ENCODE data around the gene OTOGL.
"Not testable (repeated sequence)": the region's sequence is repeated elsewhere in the genome, so short reads cannot be mapped to it uniquely, and the experiment has no call there.

OTOGL gene

DNA sequence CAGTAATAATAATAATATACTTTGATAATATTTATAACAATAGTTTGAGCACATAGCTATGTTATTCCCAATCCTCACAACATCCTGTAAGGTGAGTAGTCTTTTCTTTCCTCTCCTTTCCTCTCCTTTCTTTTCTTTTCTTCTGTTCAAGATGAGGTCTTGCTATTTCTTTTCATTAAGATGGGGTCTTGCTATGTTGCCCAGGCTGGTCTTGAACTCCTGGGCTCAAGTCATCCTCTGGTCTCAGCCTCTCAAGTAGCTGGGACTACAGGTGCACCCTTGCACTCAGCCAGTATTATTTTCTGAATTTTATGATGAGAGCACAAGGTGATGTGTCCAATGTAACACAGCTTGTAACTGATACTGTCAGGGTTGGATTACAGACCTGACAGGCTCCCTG lies 134.6 kb downstream of the OTOGL start:
- DNase-seq: no peak

DNA sequence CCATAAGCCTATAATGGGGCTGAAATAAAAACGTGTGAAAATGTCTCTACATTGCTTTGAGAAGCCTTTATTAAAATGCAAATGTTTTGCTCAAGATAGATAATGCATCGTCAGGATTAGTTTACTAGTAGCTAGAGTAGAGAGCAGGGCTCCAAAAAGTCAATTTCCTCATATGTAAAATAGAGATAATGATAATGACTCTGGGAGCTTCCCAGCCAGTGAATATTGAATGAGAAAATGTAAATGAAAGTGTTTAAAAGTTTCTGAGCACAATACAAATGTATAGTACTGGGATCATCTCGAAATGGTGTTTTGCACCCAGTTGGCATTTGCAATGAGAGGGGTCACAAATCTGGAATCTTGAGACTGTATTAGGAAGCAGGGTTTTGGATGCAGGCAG lies 135.3 kb downstream of the OTOGL start:
- no peak for DNase-seq

DNA sequence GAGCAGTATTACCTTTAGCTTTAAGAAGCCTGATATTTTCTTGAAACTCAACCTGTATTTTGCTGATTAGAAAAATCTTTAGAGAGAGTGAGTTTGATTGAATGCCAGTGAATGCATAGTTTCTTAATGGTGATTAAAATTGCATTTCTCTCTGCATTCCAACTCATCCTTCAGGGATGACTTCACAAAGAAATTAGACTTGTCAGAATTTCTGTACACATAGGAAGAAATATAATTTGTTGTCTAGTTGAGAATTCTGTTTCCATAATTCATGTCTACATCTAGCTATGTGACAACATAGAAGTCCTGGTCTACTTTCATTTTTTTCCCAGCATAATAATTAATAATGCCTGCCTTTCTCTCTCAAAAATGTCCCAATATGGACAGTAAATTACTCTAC lies 136.6 kb downstream of the OTOGL start:
- DNase-seq: peak; percentile 34

DNA sequence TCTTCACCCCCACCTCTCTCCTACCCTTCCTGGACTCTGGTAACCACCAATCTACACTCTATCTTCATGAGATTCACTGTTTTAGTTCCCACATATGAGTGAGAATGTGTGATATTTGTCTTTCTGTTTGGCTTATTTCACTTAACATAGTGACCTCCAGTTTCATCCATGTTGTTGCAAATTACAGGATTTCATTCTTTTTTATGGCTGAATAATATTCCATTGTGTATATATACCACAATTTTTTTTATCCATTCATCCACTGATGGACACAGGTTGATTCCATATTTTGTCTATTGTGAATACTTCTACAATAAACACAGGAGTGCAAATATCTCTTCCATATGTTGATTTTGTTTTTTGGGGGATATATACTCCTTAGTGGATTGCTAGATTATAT lies 140.5 kb downstream of the OTOGL start:
- DNase-seq: no peak

DNA sequence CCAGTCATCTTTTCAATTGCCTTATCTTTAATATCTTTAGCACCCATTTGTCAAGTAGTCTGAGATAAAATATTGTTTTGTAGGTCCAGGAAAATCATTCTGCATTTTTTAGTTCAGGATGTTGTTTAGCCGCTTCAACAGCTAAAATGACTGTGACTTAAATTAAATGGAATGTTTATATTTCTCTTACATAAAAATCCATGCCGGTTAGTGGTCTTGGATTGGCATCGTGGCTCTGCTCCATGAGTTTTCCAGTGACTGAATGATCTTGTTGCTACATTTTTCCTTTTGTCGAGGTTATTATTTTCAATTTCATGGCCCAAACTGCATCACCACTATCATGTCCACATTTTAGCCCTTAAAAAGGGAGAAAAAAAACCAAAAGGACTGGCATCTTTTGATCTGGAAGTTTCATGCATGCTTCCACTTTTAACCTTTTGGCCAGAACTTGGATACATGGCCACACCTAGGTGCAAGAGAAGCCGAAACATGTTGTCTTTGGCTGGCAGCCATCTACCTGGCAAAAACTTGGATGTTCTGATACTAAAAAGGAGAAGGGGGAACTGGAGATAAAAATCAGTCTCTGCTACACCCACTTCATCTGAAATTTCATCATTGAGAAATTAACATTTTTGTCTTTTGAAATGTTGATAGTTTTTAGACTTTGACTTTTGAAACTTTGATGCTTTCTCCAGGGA lies 142.4 kb downstream of the OTOGL start:
- peak; percentile 82 for DNase-seq

DNA sequence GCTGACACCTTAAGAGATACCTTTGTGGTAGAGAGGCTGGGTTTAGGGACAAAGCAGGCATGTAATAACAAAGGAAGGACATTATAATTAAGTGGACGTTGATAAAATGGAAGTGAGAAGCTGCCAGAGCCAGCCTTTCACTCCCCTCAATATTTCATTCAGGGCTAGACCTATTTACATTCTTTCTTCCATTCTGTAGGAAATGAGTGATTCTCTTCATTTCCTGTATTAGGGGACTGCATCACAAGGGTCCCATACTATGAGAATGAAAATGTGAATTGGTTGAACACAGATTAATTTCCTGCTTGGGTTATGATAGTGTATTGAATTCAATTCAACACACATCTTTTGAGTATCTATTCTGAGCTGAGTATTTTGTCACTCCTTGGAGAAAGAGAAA lies 143.0 kb downstream of the OTOGL start:
- peak; percentile 11 for DNase-seq

DNA sequence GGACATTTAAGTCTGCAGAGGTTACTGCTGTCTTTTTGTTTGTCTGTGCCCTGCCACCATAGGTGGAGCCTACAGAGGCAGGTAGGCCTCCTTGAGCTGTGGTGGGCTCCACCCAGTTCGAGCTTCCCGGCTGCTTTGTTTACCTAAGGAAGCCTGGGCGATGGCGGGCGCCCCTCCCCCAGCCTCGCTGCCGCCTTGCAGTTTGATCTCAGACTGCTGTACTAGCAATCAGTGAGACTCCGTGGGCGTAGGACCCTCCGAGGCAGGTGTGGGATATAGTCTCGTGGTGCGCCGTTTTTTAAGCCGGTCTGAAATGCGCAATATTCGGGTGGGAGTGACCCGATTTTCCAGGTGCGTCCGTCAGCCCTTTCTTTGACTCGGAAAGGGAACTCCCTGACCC lies 150.2 kb downstream of the OTOGL start:
- DNase-seq: not testable (repeated sequence)

DNA sequence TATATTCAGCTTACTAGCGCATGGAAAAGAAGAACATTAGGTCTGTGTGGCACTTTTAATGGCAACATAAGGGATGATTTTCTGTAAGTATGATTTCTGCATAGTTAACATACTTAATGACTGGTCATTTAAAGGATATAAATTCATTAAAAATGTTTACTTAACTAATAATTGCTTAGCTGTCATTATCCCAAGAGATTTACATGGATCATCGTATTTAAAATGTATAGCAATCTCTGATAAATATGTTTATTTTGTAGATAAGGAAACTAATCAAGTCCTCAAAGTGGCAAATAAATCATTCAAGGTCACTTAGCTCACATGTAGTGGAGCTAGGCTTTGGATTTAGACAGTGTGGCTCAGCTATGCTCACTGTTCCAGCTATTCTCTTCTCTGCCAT lies 158.6 kb downstream of the OTOGL start:
- no peak for DNase-seq

DNA sequence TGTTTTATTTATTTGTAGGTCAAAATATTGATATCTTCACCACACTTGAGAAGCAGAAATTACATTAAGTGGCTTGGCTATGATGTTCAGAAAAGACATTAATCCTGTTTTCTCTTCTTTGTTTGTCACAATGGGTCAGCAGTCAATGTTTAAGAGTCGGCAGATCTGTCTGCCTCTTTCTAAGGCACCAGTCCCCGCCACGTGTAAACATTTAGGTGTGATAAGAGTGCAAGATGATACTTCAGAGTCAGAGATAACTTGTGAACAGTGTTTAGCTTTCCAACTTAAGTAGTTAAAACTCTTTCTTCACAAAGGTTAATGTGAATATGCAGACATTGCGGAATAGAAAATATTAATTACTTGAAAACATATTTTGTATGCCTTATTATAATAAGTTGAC lies 160.9 kb downstream of the OTOGL start:
- no peak for DNase-seq

DNA sequence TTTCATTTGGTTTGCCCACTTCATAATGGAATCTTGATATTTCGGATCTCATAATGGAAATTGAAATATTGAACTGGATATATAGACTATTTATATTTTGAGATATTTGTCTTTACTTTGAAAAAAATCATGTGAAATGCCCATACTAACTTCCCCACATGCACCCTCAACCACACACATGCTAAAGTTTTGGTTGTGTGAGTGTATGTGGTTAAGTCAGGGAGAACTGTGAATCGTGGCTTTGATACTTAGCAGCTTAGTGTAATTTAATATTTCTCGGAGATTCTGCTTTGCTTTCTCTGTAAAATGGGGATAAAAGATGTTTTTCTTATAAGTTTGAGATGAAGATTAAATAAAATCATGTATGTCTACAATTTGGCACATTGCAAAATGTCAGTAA lies 162.1 kb downstream of the OTOGL start:
- DNase-seq: no peak

DNA sequence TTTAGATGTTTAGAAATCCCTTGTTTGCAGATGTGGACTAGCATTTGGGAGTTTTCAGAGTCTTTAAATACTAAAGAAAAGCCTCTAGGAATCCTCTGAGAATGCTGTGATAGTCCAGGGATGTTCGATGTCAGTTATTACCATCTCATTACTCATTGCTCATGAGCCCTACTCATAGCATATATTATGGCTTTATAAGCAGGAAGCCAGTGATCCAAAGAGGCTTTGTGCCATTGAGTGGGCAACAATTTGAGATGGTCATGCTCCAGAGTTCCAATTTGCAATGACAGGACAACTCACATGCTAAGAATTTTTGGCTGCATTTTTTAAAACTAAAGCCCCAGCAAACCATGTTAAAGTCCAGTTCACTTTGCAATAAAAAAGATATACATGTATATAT lies 163.0 kb downstream of the OTOGL start:
- DNase-seq: peak; percentile 59

DNA sequence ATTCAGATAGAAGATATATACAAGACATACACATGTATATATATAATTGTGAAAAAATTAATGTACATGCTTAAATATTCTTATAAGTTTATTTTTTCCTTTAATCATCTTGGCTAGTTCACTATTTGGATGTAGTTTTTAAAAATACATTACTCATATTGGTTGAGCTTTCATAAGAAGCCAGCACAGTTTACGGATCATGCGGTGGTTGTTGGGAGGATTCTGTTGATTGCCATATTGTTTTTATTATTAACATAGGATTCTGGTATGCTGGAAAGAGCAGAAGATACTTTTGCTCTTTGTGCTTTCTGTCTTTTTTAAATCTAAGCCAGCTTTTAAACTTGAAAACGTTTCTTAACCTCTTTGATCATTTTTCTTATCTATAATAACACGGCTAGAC lies 163.4 kb downstream of the OTOGL start:
- peak; percentile 28 for DNase-seq

DNA sequence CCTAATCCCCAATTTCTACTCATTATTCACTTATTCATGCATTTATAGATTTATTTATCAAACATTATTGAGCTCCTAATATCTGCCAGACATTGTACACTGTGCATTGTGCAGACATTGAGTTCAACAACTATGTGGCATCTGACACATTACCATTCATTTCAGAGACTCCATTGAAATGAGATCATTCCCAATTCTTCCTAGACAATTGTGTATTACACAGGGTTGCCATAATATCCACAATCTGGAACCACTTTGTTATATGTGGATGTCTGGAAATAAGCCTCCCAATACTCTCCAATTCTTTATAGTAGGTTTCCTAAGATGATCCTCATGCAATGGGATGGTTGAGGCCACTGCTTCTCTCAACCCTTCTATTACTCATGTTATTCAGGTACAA lies 165.0 kb downstream of the OTOGL start:
- DNase-seq: peak; percentile 62

DNA sequence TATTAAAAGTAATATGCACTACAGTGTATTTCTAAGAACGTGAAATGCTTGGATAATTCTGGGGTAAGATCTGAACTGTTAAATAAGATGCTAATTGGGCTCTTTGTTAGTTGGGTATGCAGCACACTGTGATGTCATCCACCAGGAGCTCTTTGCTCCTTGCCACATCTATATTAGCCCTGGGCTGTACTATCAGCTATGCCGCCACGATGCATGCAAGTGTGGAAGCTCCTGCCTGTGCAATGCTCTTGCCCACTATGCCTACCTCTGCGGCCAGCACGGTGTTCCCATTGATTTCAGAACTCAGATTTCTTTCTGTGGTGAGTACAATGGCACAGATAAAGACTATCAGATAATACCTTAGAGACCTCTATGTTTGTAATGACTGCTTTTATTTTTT lies 165.6 kb downstream of the OTOGL start:
- DNase-seq: no peak

DNA sequence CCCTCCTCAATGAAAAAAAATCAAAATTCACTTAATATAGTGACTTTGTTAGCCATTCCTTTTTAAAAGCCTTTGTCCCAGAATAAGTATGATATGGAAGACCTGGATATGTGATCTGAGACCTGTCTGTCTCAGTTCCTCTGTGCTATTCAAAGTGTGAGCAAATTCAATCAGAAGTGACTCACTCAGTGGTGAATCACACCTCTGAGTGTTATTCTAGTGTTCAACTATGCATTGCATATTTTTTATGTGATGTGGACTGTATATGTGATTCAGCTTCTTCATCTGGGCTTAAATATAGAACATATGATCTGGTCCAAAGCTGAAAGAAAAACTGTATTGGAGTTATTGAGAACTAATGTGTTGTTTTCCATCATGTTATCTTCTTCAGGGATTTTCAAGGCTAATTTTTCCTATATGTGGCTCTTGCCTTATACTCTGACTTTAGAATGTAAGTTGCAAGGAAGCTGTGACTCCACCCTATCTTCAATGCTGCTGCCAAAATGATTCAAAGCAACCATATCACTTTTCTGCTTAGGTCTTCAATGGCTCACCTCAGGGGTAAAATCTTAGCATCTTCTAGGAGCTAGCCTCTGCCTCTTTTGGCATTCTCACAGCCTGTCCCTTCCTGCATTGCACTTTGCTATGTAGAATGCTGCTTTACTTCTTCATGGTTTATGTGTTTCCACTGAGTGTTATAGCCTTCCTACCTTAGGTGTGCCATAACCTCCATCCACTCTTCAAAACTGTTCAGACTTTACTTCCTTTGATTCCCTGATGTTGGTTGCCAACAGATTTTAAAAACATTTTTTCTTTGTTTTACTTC lies 169.8 kb downstream of the OTOGL start:
- DNase-seq: peak; percentile 95

DNA sequence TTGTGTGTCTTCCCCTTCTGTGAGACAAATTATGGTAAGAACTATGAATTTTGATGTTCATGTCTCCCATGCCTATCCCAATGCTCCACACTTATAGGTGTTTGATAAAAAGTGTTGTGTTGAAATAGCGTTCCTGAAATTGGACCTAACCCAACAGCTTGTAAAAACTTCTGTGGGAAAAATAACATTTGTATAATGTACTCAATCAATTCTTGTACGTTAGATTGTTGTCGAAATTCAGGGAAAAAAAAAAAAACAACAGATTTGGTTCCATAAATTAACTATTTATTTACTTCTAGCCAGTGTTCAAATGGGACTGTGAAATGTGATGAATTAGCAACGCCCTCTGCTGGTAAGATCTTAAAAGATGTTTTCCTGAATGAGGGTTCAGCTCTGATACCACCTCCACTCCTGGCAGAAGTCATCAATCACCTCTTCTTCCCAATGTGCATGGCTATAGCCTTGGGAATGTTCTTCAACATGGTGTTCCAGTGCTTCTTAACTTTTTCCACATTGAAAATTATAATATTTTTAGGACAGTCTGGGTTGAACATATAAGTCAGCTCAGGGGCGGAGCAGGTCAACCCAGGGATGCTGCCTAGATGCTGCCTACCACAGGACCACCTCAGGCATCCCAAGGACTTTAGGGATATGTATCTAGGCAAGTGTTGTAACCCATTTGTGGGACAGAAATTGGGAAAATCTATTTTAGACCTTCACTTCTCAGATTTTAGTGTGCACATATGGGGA lies 170.6 kb downstream of the OTOGL start:
- peak; percentile 58 for DNase-seq

DNA sequence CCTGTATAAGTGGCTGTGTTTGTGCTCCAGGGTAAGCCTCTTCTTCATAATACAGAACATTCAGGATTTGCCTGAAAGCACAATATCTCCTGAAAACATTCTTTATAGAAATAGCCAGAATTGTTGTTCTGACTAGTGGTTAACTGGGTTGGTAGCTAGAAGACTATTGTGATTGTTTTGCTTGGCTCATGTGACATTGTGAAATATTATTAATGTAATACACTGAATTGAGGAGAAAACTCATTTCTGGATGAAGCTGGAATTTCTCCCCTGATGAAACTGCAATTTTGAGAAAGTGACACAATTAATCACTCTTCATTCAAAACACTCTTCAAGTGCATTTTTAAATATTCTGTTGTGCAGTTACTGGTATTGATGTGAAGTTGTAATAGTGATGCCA lies 172.4 kb downstream of the OTOGL start:
- DNase-seq: peak; percentile 10

DNA sequence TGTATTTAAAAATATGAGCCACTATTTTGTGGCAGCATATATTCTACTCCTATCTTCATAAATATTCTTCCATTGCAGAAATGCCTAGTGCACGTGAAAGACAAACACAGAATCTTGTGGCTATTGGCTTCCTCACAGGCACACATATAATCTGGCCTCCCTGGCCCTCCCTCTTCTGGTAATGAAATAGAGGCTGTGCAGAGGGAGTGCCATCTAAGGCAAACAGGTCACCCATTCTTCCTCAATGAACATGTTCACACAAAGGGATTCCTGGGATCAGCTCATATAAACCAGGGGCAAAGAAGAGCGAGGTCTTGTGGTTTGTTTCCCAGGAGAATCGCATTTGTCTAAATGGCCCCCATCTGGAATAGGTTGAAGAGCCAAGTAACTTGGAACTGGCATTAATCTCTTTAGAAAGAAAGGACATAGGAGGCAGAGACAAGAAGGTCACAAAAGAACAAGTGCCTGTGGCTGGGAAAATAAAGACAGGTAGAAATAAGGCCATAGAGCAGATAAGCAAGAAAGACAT lies 173.1 kb downstream of the OTOGL start:
- peak; percentile 20 for DNase-seq

DNA sequence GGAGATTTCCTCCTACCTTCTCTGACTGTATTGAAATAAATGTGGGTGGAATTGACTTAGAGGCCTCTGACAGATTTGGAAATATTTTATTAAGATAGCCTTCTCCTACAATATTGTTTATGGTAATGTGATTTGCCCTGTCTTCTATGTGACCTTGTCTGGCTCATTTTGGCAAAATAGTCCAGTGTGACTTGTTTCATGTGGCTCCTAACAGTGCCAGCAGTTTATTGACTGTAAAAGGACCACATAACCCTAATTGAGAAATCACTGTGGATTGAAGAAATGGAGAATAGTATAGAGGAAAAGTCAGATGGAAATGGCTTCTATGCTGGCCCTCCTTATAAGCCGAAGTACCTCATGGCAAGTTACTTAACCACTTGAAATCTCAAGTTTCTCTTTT lies 173.8 kb downstream of the OTOGL start:
- no peak for DNase-seq

DNA sequence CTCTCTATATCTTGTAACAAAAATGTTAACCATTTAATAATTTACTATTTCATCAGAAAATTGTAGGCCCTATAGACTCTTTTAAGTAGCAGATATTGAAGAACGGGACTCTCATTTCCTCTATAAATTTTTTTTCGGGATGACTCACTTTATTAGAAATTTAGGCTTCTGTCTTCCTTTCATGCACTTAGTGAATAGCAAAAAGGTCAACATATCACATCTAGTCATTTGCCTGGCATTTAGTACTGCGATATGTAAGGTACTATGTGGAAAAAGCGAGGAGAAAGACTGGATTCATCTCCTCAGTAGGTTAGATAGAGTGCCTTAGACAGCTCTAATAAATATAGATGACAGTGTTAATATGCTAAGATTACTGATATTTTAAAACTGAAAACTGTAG lies 178.4 kb downstream of the OTOGL start:
- no peak for DNase-seq

DNA sequence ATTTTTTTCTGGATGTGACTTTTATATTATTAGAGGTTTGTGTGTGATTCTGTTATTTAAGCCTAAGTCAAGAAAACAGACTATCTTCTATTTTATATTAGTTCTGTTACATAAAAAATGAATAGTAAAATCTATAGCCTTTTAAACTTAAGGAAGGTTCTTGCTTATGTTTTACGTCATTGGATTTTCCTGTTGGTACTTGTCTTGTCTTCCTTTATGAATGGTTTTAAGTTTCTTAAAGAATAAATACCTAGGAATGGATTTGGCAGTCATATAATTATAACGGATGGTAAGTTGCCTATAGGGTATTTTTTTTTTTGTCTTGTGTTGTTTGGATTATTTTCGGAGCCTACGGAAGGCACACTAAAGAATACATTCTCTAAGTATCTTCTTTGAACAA lies 182.9 kb downstream of the OTOGL start:
- no peak for DNase-seq

DNA sequence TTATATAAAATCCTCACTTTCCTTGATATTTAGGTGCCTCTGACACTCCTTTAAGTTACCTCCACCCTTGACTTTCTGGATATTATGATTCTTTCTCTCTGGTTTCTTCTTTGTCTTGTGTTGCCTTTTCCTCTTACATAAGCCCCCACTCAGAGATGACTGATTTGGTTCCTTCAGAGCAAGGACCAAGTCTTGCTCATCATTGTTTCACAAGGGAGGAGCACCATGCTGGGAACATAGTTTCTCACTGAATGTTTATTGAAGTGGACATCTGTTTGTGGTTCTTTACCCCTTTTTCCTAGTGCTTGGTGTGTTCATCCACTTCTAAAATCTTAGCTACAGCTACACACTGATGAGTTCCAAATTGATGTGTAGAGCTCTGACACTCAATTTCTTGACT lies 183.4 kb downstream of the OTOGL start:
- no peak for DNase-seq

DNA sequence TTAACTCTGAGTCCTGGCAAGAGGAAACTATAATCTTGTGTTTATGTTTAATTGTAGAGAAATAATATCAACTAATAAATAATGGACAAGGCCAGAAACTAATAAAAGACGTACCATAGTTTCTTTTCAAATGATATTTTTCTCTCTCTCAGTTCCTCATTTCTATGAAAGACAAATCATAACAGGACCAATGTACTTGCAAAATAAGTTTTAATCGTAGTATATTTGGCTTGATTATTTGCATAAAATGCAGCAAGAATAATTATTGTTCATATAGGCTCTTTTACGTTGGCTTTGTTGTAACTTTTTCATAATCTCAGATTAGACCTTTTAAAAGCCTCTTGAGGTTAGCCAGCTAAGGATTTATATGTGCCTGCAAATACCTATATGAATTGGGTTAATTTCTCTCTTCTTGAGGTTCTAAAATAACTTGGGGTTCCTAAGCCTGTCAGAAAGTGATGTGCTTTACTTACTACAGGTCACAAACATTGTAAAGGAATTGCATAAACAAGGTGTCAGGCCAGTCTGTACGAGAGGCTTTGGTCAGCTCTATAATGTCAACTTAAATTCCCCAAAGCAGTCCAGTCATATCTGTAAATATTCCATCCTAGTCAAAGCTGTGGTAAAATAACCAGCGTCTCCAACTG lies 191.9 kb downstream of the OTOGL start:
- no peak for DNase-seq
